K562 (cell line): ENCODE measurements around the gene THADA. TPM values are rescaled to one million over a fixed set of nuclear protein-coding genes. Genes with fewer than 3 reads are reported as not detected.
A peak's percentile ranks its signal among the peaks of the same experiment; 100 is the strongest.

ENCODE experiments used
- ATAC-seq: fragments of 200-7000 bp; cut with Tn5 transposase; 3 replicates; pipeline ENCODE4 v1.9.1; 2020; ENCODE audit warnings: moderate library complexity
- BruUV-seq: library from RNA; stranded (reverse); fragments of 400-500 nt; replicated peaks from 2 replicates; lab custom pipeline; 2021; lab: Mats Ljungman, UMichigan
- CTCF ChIA-PET: fragments of 300-600 bp; formaldehyde crosslinking; extraction: SDS; loops from one replicate; lab custom pipeline; 2021; ENCODE audit warnings: low intra/inter-chr PET ratio; lab: Yijun Ruan, JAX
- POLR2A ChIA-PET: fragments of 300-600, 350-650 bp; sonication (Branson Sonifier 250); formaldehyde crosslinking; extraction: SDS; loops from one replicate; lab custom pipeline; 2021; ENCODE audit warnings: antibody characterized with exemption, inconsistent platforms; lab: Yijun Ruan, JAX
- DNase-seq, 4 experiments: peaks; one replicate each; pipeline versions ENCODE4 v3.0.0 to v3.0.0-alpha.2; 2011 to 2018; ENCODE audit warnings: low spot score in 3 of 4, mixed read lengths in 3 of 4; ENCODE audit errors: extremely low read depth in 1 of 4
- FAIRE-seq: peaks from 2 replicates; lab custom pipeline; 2011; peaks lifted over from hg19 to GRCh38; lab: Jason Lieb, UNC
- H2AFZ ChIP-seq: 2 replicates; pipeline ENCODE4 v1.6.0; 2011; ENCODE audit warnings: low read depth, low read length, control low read depth, inconsistent platforms
- H3K27ac ChIP-seq: fragments of 200-600 bp; 3 replicates; pipeline ENCODE4 v1.8.0; 2011; ENCODE audit warnings: low read depth, mild to moderate bottlenecking, control low read depth, inconsistent platforms, low read length, moderate library complexity, mixed read lengths; ENCODE audit errors: extremely low read depth
- H3K27me3 ChIP-seq, 2 experiments: fragments of 300-600 bp in 1 of 2; 2 replicates in 1 of 2; 3 replicates in 1 of 2; pipeline versions ENCODE4 v1.6.0 to v1.8.0; 2011; ENCODE audit warnings: inconsistent platforms in 2 of 2, low read length in 2 of 2, mild to moderate bottlenecking in 1 of 2, mixed read lengths in 1 of 2, moderate library complexity in 1 of 2; ENCODE audit not compliant: control insufficient read depth in 2 of 2, insufficient read depth in 2 of 2
- H3K36me3 ChIP-seq: fragments of 300-600 bp; 3 replicates; pipeline ENCODE4 v1.8.0; 2011; ENCODE audit warnings: mild to moderate bottlenecking, low read length, inconsistent platforms; ENCODE audit not compliant: control insufficient read depth, insufficient read depth
- H3K4me1 ChIP-seq, 2 experiments: fragments of 200-600 bp in 1 of 2; replicated peaks in 1 of 2; 2 replicates in 1 of 2; 3 replicates in 1 of 2; pipeline versions ENCODE4 v1.5.1 to v1.8.0; 2011; ENCODE audit warnings: inconsistent platforms in 2 of 2, low read length in 2 of 2, mild to moderate bottlenecking in 1 of 2, mixed read lengths in 1 of 2, moderate library complexity in 1 of 2; ENCODE audit not compliant: control insufficient read depth in 2 of 2, insufficient read depth in 2 of 2
- H3K4me2 ChIP-seq: 2 replicates; pipeline ENCODE4 v1.6.1; 2011; ENCODE audit warnings: low read length, control low read depth, inconsistent platforms, mixed read lengths; ENCODE audit not compliant: insufficient read depth
- H3K4me3 ChIP-seq: fragments of 200-600 bp; sonication (generic), shearing (Covaris generic); 2 replicates; pipeline ENCODE4 v1.5.1; 2016; ENCODE audit warnings: control low read depth, inconsistent platforms
- H3K79me2 ChIP-seq: fragments of 200-600 bp; 3 replicates; pipeline ENCODE4 v1.8.0; 2011; ENCODE audit warnings: low read length, inconsistent platforms; ENCODE audit not compliant: control insufficient read depth, insufficient read depth
- H3K9ac ChIP-seq, 2 experiments: 2 replicates each; pipeline versions ENCODE4 v1.6.0 to v1.6.1; 2011; ENCODE audit warnings: low read depth in 2 of 2, low read length in 2 of 2, control low read depth in 1 of 2, inconsistent platforms in 1 of 2, mild to moderate bottlenecking in 1 of 2, mixed read lengths in 1 of 2; ENCODE audit not compliant: insufficient read depth in 1 of 2
- H3K9me1 ChIP-seq: one replicate; pipeline ENCODE4 v1.6.0; 2011; ENCODE audit warnings: inconsistent platforms, mild to moderate bottlenecking, low read length, moderate library complexity; ENCODE audit not compliant: control insufficient read depth, insufficient read depth
- H3K9me3 ChIP-seq: replicated peaks from 2 replicates; pipeline ENCODE4 v1.5.1; 2011; ENCODE audit warnings: low read depth, low read length, inconsistent platforms; ENCODE audit not compliant: control insufficient read depth, insufficient read depth
- H4K20me1 ChIP-seq: replicated peaks from 2 replicates; pipeline ENCODE4 v1.6.1; 2011; ENCODE audit warnings: low read length, inconsistent platforms, mixed read lengths; ENCODE audit not compliant: control insufficient read depth, insufficient read depth
- BDP1 ChIP-seq: IDR thresholded peaks from 3 replicates; pipeline ENCODE4 v1.6.1; 2011; ENCODE audit not compliant: insufficient read length, insufficient read depth
- BHLHE40 ChIP-seq: IDR thresholded peaks from 2 replicates; pipeline ENCODE4 v1.6.1; 2011; ENCODE audit warnings: low read length, improper control_type of control experiment
- CHAMP1 ChIP-seq: fragments of 450-650 bp; IDR thresholded peaks from 2 replicates; pipeline ENCODE4 v1.6.1; 2016; ENCODE audit warnings: mild to moderate bottlenecking
- CTCFL ChIP-seq: IDR thresholded peaks from 2 replicates; pipeline ENCODE4 v1.6.1; 2011; ENCODE audit warnings: borderline replicate concordance, low read depth, mild to moderate bottlenecking, moderate library complexity, low read length; ENCODE audit not compliant: insufficient read depth, poor library complexity, severe bottlenecking
- ESRRB ChIP-seq: fragments of 250-450 bp; sonication (Bioruptor Pico); IDR thresholded peaks from 2 replicates; pipeline ENCODE4 v1.5.0; 2020; ENCODE audit warnings: mild to moderate bottlenecking, moderate library complexity, borderline replicate concordance
- EZH2 ChIP-seq: IDR thresholded peaks from 2 replicates; pipeline ENCODE4 v1.6.1; 2012; ENCODE audit warnings: low read depth, mild to moderate bottlenecking, inconsistent platforms, low read length, borderline replicate concordance
- ID3 ChIP-seq, 2 experiments: fragments of 250-450 bp in 1 of 2; fragments of 450-650 bp in 1 of 2; sonication (Bioruptor Pico) in 1 of 2; IDR thresholded peaks; 2 replicates each; pipeline versions ENCODE4 v1.6.1 to v1.8.0; 2016 to 2021; ENCODE audit warnings: mild to moderate bottlenecking in 2 of 2, moderate library complexity in 2 of 2, missing compliant biosample characterization in 1 of 2, missing genetic modification characterization in 1 of 2
- NR0B1 ChIP-seq: fragments of 450-650 bp; IDR thresholded peaks from one replicate; pipeline ENCODE4 v1.6.1; 2018; ENCODE audit warnings: mild to moderate bottlenecking, moderate library complexity; ENCODE audit not compliant: partially characterized antibody
- POLR2G ChIP-seq: fragments of 200-400 bp; formaldehyde crosslinking; IDR thresholded peaks from 2 replicates; pipeline ENCODE4 v1.6.1; 2017; ENCODE audit warnings: low read depth, mild to moderate bottlenecking, antibody characterized with exemption, low read length, moderate library complexity
- ZNF408 ChIP-seq: fragments of 250-450 bp; sonication (Bioruptor Pico); IDR thresholded peaks from 2 replicates; pipeline ENCODE4 v1.4.0; 2020; ENCODE audit warnings: low read depth, mild to moderate bottlenecking, moderate library complexity
- ZNF766 ChIP-seq: fragments of 200-800 bp; sonication (Bioruptor generic); conservative IDR thresholded peaks from 2 replicates; pipeline ENCODE4 v1.6.1; 2016; ENCODE audit warnings: missing genetic modification characterization, missing compliant biosample characterization
- WGBS: fragments of 100-300 bp; shearing (Covaris generic); methylation state at CpG from one replicate; pipeline ENCODE4 v1.1.6; 2016; ENCODE audit warnings: low coverage, mixed read lengths; ENCODE audit not compliant: insufficient coverage; ENCODE audit errors: missing lambda C conversion rate; 5-methylcytosine and 5-hydroxymethylcytosine counted together
- in situ Hi-C: fragments of 300-500 bp; cut with MboI; formaldehyde crosslinking; loops from 4 replicates; pipeline ENCODE4 v1.15.0; 2018; ENCODE audit warnings: inconsistent platforms, mixed read lengths
- intact Hi-C: fragments of 100-400 bp; cut with micrococcal nuclease; formaldehyde crosslinking; loops from 2 replicates; pipeline ENCODE4 v1.14.2; 2022
- polyA plus RNA-seq, 8 experiments: library from polyadenylated mRNA; depleted of rRNA in 4 of 8; stranded (reverse) in 5 of 8; unstranded in 3 of 8; fragments of >200 nt; fragmentation: Nextera tagmentation in 2 of 8; fragmentation: Illumina TruSeq in 1 of 8; extraction: Ambion mirVana in 2 of 8; extraction: Trizol in 1 of 8; gene quantifications; 2 replicates each; pipeline versions ENCODE4 v1.2.1 to v1.2.3, GENCODE V29; 2011 to 2014; ENCODE audit warnings: inconsistent platforms in 1 of 8, missing spikeins in 1 of 8
- total RNA-seq, 7 experiments: library from RNA; depleted of rRNA in 6 of 7; stranded (reverse); fragments of >200 nt in 6 of 7; fragmentation: Illumina TruSeq in 2 of 7; extraction: Trizol in 2 of 7; gene quantifications; 2 replicates each; pipeline versions ENCODE4 v1.2.1 to v1.2.3, GENCODE V29; 2011 to 2021; ENCODE audit warnings: low replicate concordance in 1 of 7
- TF ChIP-seq, protein P1 (sequence below), 2 experiments: fragments of 450-650 bp in 1 of 2; sonication (generic) in 1 of 2; formaldehyde crosslinking; conservative IDR thresholded peaks; 2 replicates each; pipeline versions ENCODE4 v1.4.0 to v1.8.1; 2020 to 2022; ENCODE audit warnings: mild to moderate bottlenecking in 1 of 2, missing genetic modification reagents in 1 of 2

Gene THADA
- total and polyA plus RNA-seq, 9 of the 15 experiments (the other 6 are each of a cell fraction or from before 2014, with no cell fraction given) = 17.8 to 34.7 (median 31.9) TPM

- peak overlapping the region; percentile 42; the same call in 1 of the 2 replicates for H3K4me2 ChIP-seq
- H3K4me1 ChIP-seq = peaks cover 12 to 31% of the 10 kb centered on the region in 2 experiments
- in situ Hi-C loops (no loop called here), intact Hi-C loops (no loop called here)
- CTCF ChIA-PET = no interaction called here
- H3K9me1 ChIP-seq = no peaks in the 10 kb centered on the region
- H4K20me1 ChIP-seq = no peaks in the 10 kb centered on the region
- H3K27ac ChIP-seq = no peak overlapping the region
- FAIRE-seq (peak; percentile 23), DNase-seq (peak in 3 of 4 experiments; percentile 25 to 33 (median 26)), ATAC-seq (peak; percentile 47)
- no peak overlapping the region for H3K9ac ChIP-seq
- no peaks in the 10 kb centered on the region for H3K79me2 ChIP-seq
- no peak overlapping the region for H3K4me3 ChIP-seq
- H3K27me3 ChIP-seq = no peaks in the 10 kb centered on the region
- no peaks in the 10 kb centered on the region for H3K9me3 ChIP-seq
- H2AFZ ChIP-seq = no peak overlapping the region
- BruUV-seq = no TSS peak
- WGBS = 23% methylated on average over 5 of the region's 5 CpGs
- POLR2A ChIA-PET = interaction anchor here (1.1 kb wide), 1 partner anchor 14 kb away, joined by 5 read pairs; no protein-coding TSS in a partner anchor
- H3K36me3 ChIP-seq = no peaks in the 10 kb centered on the region; the same call in 2 of the 3 replicates
- no peak for TF ChIP-seq CHAMP1
- no peak for TF ChIP-seq ID3 (CRISPR knock-in tag; IDR thresholded peaks at IDR 0.05)
- TF ChIP-seq ID3 (tag; IDR thresholded peaks at IDR 0.05) = no peak
- TF ChIP-seq ESRRB (CRISPR knock-in tag) = no peak
- TF ChIP-seq ZNF408 = no peak
- TF ChIP-seq POLR2G = no peak
- TF ChIP-seq CTCFL = no peak
- TF ChIP-seq NR0B1 = no peak
- 0 out of 2 replicates have a peak, but pooled peaks have one; percentile 51 for TF ChIP-seq ZNF766 (CRISPR knock-in tag)
- no peak for TF ChIP-seq BHLHE40
- TF ChIP-seq, protein P1, sequence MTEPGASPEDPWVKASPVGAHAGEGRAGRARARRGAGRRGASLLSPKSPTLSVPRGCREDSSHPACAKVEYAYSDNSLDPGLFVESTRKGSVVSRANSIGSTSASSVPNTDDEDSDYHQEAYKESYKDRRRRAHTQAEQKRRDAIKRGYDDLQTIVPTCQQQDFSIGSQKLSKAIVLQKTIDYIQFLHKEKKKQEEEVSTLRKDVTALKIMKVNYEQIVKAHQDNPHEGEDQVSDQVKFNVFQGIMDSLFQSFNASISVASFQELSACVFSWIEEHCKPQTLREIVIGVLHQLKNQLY (CRISPR knock-in tag; conservative IDR thresholded peaks at IDR 0.05) = no peak
- TF ChIP-seq BDP1 = no peak
- TF ChIP-seq EZH2 = no peak
Measured at GRCh38 chr2:43344868-43345373, 250.9 kb downstream of the THADA start.
